GM18519 (cell line): ENCODE measurements around the gene PATE2.

ENCODE experiments used
- ATAC-seq: cut with Tn5 transposase; IDR thresholded peaks from one replicate; pipeline ENCODE4 v1.9.1; 2021; ENCODE audit warnings: mild to moderate bottlenecking, moderate library complexity; ENCODE audit not compliant: unreplicated experiment, low FRiP score

PATE2 gene

GRCh38 chr11:125778728-125779127 is at the start of gene PATE2:
Gene PATE2, minus strand, starts transcription at chr11:125778828. Its CDS starts 55 bp downstream, at chr11:125778773.
- ATAC-seq: no peak

DNA sequence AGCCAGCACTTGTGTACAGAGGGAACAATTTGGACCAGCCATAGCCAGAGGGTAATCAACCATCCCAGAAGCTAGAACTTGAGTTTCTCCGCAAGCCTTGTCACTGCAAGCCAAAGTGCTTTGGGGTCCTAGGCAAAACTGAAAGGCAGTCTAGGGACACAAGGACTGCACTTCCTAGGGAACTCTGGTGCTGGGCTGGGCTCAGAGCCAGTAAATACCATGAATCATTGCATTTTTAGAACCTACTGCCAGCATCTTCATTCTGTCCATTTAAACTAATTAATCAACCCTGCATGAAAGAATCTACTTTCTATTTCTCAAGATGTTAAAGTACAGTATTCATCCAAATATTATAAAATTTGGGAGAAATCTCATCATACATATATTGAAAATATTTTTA is 29.3 kb upstream of the PATE2 start:
- ATAC-seq: no peak

DNA sequence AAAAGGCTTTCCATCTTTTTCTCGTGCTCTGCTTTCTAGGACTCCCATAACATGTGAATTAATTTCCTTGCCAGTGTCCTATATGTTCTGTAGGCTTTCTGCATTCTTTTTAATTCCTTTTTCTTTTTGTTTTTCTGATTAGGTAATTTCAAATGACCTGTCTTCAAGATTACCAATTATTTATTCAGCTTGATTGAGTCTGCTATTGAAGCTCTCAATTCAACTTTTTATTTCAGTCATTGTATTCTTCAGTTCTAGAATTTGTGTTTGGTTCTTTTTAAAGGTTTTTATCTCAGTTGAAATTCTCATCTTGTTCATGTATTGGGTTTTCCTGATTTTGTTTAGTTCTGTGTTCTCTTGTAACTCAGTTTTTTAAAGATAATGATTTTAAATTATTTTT is 23.8 kb upstream of the PATE2 start:
- ATAC-seq: no peak

- no peak for ATAC-seq
Measured at GRCh38 chr11:125799808-125800207, 21.2 kb upstream of the PATE2 start.

DNA sequence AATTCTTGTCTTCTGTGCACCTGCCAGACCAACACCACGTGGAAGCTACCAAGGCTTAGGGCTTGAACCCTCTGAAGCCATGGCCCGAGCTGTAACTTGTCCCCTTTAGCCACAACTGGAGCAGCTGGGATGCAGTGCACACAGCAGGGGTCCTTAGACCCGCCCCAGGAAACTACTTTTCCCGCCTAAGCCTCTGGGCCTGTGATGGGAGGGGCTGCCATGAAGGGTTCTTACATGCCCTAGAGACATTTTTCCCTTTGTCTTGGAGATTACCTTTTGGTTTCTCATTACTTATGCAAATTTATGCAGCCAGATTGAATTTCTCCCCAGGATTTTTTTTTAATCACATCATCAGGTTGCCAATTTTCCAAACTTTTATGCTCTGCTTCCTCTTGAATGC is 19.0 kb upstream of the PATE2 start:
- no peak for ATAC-seq

GRCh38 chr11:125790825-125791224 is 12.2 kb upstream of the PATE2 start:
- ATAC-seq: no peak

DNA sequence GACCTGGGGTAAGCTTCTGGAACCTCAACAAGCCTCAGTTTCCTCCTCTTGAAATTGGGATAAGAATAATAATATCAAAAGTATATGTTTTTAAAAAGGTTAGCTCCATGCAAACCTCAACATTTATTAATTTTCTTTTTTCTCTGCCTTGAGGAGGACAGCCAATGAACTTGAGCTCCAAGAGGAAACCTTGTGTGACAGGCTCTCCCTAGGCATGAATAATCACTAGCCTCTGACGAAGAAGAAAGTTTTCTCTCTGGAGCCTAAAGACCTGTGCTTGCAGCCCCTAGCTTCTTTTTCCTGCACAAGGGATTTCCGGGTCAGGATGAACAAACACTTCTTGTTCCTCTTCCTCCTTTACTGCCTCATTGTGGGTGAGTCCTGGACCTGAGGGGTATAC is 9.2 kb upstream of the PATE2 start, which contains the start of gene PATE3:
Gene PATE3, plus strand, starts transcription at position 301 of the 400 bp plus-strand sequence. Its CDS starts 25 bp downstream, at position 326.
- ATAC-seq: no peak

- no peak for ATAC-seq
Measured at GRCh38 chr11:125784678-125785077, 6.0 kb upstream of the PATE2 start.

GRCh38 chr11:125777309-125777708 is 1.3 kb downstream of the PATE2 start:
- no peak for ATAC-seq

DNA sequence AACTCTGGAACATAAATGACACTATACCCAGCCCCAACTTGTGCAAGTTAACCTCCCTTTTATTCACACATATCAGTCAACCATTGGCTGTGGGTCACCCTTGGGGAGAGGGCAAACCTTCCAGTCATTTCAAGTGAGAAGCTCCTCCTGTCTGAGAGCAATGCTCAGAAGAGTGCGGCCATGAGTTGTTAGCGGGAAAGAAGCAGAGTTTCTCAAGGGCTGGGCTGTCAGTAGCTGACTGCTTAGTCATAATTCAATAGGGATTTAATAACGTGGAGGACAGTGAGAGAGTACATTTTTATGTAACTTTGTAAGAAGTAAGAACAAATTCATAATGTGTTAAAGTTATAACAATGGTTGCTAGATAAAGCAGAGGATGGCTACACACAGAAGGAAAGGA is 5.1 kb downstream of the PATE2 start:
- no peak for ATAC-seq

- ATAC-seq: no peak
Measured at GRCh38 chr11:125772834-125773505, 5.7 kb downstream of the PATE2 start.

- no peak for ATAC-seq
Measured at GRCh38 chr11:125770583-125770982, 8.0 kb downstream of the PATE2 start.

GRCh38 chr11:125768336-125769046 is 10.1 kb downstream of the PATE2 start:
- ATAC-seq: no peak

- ATAC-seq: no peak
Measured at GRCh38 chr11:125766251-125766650, 12.4 kb downstream of the PATE2 start.

GRCh38 chr11:125763483-125763882 is 15.1 kb downstream of the PATE2 start:
- no peak for ATAC-seq

- no peak for ATAC-seq
Measured at GRCh38 chr11:125762445-125762844, 16.2 kb downstream of the PATE2 start.

- ATAC-seq: no peak
Measured at GRCh38 chr11:125756050-125756449, 22.6 kb downstream of the PATE2 start.

- no peak for ATAC-seq
Measured at GRCh38 chr11:125750629-125751028, 28.0 kb downstream of the PATE2 start.

DNA sequence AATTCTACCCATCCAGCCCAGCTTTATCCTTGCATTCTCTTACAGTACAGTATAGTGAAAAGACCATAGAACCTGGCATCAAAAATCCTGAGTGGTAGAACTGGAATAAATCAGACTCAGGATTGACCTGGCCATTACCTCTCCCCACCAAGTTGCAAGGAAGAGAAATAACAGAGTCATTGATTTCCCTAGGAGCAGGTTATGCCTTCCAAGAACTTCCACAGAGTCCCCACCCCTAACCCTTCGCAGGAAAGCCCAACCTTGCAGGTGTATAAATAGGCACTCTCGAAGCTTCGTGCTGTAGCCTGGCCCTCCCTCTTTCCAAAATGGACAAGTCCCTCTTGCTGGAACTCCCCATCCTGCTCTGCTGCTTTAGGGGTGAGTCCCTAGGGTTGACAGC is 32.6 kb downstream of the PATE2 start, which contains the start of gene PATE1:
Gene PATE1, plus strand, starts transcription at position 301 of the 400 bp plus-strand sequence. Its CDS starts 26 bp downstream, at position 327.
- no peak for ATAC-seq

GRCh38 chr11:125743681-125744080 is 34.9 kb downstream of the PATE2 start:
- no peak for ATAC-seq

DNA sequence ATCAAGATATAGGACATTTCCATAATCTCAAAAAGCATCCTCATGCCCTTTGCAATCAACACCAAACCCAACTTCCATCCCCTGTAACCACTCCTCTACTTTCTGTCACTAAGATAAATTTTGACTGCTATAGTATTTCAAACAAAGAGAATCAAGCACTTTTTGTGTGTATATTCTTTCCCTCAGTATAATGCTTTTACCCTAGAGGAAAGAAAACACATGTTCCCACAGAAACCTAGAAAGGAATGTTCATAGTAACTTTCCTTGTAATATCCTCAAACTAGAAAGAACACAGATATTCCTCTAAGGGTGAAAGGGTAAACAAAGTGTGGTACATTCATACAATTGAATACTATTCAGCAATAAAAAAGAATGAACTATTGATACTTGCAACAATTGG is 38.0 kb downstream of the PATE2 start:
- no peak for ATAC-seq

DNA sequence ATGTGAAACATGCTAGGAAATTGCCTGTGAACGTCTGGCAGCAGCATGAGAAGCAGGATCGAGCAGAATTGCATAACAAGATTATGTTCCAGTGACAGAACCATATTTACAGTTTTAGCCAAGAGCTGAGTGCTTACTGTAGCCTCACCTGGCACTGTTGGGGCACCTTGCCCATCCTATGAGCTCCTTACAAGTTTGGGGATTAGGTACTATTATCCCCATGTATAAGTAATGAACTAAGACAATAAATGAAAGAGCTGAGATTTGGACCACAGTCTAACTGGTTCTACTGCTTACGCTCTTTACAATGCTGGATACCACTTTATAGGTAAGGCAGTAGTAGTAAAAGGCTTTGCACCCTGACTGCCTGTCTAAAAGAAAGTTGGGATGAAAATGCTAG is 49.7 kb downstream of the PATE2 start:
- no peak for ATAC-seq
